GM23248 (cell line): Measurements from ENCODE around the gene LMAN2. TPM values are rescaled to one million over a fixed set of nuclear protein-coding genes. Genes with fewer than 3 reads are reported as not detected.

Experiments used
- DNase-seq: peaks from one replicate; pipeline ENCODE4 v3.0.0-alpha.2; 2015
- H2AFZ ChIP-seq: fragments of 200-600 bp; sonication (generic); 2 replicates; pipeline ENCODE4 v1.6.1; 2016; ENCODE audit warnings: antibody characterized with exemption
- H3F3A ChIP-seq: fragments of 200-600 bp; sonication (generic); 2 replicates; pipeline ENCODE4 v1.6.1; 2016; ENCODE audit warnings: mild to moderate bottlenecking, antibody characterized with exemption, mixed run types; ENCODE audit not compliant: insufficient read depth
- H3K27ac ChIP-seq: fragments of 200-600 bp; sonication (generic); 2 replicates; pipeline ENCODE4 v1.5.1; 2016; ENCODE audit warnings: mild to moderate bottlenecking
- H3K27me3 ChIP-seq: fragments of 200-600 bp; sonication (generic); replicated peaks from 2 replicates; pipeline ENCODE4 v1.6.1; 2016; ENCODE audit warnings: mild to moderate bottlenecking; ENCODE audit not compliant: insufficient read depth
- H3K36me3 ChIP-seq: fragments of 200-600 bp; sonication (generic); 2 replicates; pipeline ENCODE4 v1.6.1; 2016; ENCODE audit warnings: low read depth, mild to moderate bottlenecking
- H3K4me1 ChIP-seq: fragments of 200-600 bp; sonication (generic); 2 replicates; pipeline ENCODE4 v1.6.1; 2016; ENCODE audit warnings: mild to moderate bottlenecking; ENCODE audit not compliant: insufficient read depth
- H3K4me2 ChIP-seq: fragments of 200-600 bp; sonication (generic); one replicate; pipeline ENCODE4 v1.6.1; 2016; ENCODE audit warnings: mild to moderate bottlenecking; ENCODE audit not compliant: unreplicated experiment
- H3K4me3 ChIP-seq: fragments of 200-600 bp; sonication (generic); 2 replicates; pipeline ENCODE4 v1.5.1; 2016; ENCODE audit warnings: mild to moderate bottlenecking
- H3K79me2 ChIP-seq: fragments of 200-600 bp; sonication (generic); 2 replicates; pipeline ENCODE4 v1.6.1; 2016; ENCODE audit warnings: mild to moderate bottlenecking; ENCODE audit not compliant: insufficient read depth
- H3K9ac ChIP-seq: fragments of 200-600 bp; sonication (generic); 2 replicates; pipeline ENCODE4 v1.6.1; 2016; ENCODE audit warnings: mild to moderate bottlenecking
- H3K9me2 ChIP-seq: fragments of 200-600 bp; sonication (generic); 2 replicates; pipeline ENCODE4 v1.6.1; 2016; ENCODE audit warnings: mixed run types, mild to moderate bottlenecking, moderate library complexity; ENCODE audit not compliant: insufficient read depth
- H3K9me3 ChIP-seq: fragments of 200-600 bp; sonication (generic); one replicate; pipeline ENCODE4 v1.6.1; 2017; ENCODE audit warnings: low read depth
- H4K20me1 ChIP-seq: fragments of 200-600 bp; sonication (generic); 2 replicates; pipeline ENCODE4 v1.6.0; 2016; ENCODE audit not compliant: insufficient read depth
- EZH2 ChIP-seq: fragments of 200-600 bp; sonication (generic); IDR thresholded peaks from 2 replicates; pipeline ENCODE4 v1.6.1; 2018; ENCODE audit warnings: antibody characterized with exemption, mild to moderate bottlenecking; ENCODE audit not compliant: insufficient read depth, poor library complexity, severe bottlenecking
- EZH2phosphoT487 ChIP-seq: fragments of 200-600 bp; sonication (generic); IDR thresholded peaks from 2 replicates; pipeline ENCODE4 v1.6.1; 2018; ENCODE audit warnings: antibody characterized with exemption, moderate library complexity, mild to moderate bottlenecking, low read depth; ENCODE audit not compliant: insufficient read depth
- WGBS, 2 experiments: methylation state at CpG; one replicate each; pipeline ENCODE4 v1.1.6; 2015 to 2017; ENCODE audit warnings: low lambda C conversion rate in 2 of 2, low coverage in 1 of 2; ENCODE audit errors: missing lambda C conversion rate in 2 of 2; 5-methylcytosine and 5-hydroxymethylcytosine counted together
- in situ Hi-C: fragments of 300-500 bp; cut with MboI; formaldehyde crosslinking; loops from 2 replicates; pipeline ENCODE4 v1.15.0; 2020
- polyA plus RNA-seq: library from polyadenylated mRNA; unstranded; fragments of >200 nt; fragmentation: Nextera tagmentation; extraction: Ambion mirVana; gene quantifications from 2 replicates; pipeline ENCODE4 v1.2.1, GENCODE V29; 2016
- total RNA-seq: library from RNA; depleted of rRNA; stranded (reverse); fragments of >200 nt; shearing (Covaris generic); gene quantifications from 2 replicates; pipeline ENCODE4 v1.2.3, GENCODE V29; 2014

The LMAN2 gene
- total and polyA plus RNA-seq, 2 experiments from 2014 or later = 303 to 313 TPM

DNA sequence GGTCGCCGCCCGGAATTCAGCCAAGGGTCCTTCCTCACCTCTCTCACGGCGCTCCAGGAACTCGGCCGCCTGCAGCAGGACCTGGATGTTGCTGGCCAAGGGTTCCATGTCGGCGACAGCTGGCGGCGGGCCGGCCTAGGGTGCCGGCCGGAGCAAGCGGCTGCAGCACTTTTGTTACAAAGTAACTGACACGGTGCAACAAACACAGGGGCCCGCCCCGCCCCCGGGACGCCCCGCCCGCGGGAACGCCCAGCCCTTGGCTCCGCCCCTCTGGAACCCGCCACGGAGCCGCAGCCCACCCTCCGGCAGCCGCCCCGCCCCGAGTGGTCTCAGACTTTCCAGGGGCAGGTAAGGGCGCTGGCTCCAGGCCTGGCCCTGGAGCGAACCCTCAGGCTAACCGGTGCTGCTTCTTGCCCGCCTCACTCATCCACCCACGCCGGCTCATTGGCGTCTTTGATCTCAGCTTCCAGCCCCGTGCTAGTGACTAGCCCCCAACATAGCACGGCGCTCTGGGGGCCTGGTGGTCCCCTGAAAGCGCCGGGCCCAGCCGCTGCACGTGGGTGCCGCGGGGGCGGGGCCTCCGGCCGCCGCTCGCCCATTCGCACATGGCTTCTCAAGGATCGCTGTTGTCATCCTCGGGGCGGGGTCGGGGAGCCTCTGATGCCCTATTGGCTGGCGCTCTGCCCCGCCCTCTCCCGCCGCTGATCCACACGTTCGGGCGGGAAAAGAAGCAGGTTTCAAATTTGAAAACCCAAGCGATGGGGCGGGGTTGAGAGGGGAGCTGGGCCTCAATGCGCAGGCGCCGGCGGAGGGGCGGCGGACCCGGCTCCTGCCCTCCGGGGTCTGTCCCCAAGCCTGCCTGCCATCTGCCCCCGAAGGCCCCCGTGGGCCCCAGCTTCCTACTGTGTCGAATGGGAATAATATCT lies 39.5 kb downstream of the LMAN2 start, which contains the start of gene MXD3:
TSS of gene MXD3 (minus strand) at position 176 of the 926 bp plus-strand sequence. CDS start at position 108, 68 bp downstream.
- no peaks in the 10 kb centered on the region for H3K36me3 ChIP-seq
- H3K27me3 ChIP-seq = no peaks in the 10 kb centered on the region
- peak within 1 kb of the TSS; percentile 98 for H3K4me2 ChIP-seq
- peaks cover 3% of the 10 kb centered on the region; the same call in 1 of the 2 replicates for H3K4me1 ChIP-seq
- peak; percentile 99 for DNase-seq
- TF ChIP-seq EZH2phosphoT487 = no peak
- no peak for TF ChIP-seq EZH2
- H3K9ac ChIP-seq = peak within 1 kb of the TSS; percentile 79
- WGBS, 2 experiments = 1 to 2% methylated on average over 65 to 78 of the region's 78 CpGs
- H4K20me1 ChIP-seq = no peaks in the 10 kb centered on the region
- H3K9me3 ChIP-seq = no peaks in the 10 kb centered on the region
- peak within 1 kb of the TSS; percentile 86 for H2AFZ ChIP-seq
- in situ Hi-C loops = no loop called here
- peak within 1 kb of the TSS; percentile 58 for H3K27ac ChIP-seq
- no peaks in the 10 kb centered on the region for H3K9me2 ChIP-seq
- peaks cover 24% of the 10 kb centered on the region for H3K79me2 ChIP-seq
- H3F3A ChIP-seq = no peaks in the 10 kb centered on the region; the same call in 1 of the 2 replicates
- peak within 1 kb of the TSS; percentile 79 for H3K4me3 ChIP-seq

DNA sequence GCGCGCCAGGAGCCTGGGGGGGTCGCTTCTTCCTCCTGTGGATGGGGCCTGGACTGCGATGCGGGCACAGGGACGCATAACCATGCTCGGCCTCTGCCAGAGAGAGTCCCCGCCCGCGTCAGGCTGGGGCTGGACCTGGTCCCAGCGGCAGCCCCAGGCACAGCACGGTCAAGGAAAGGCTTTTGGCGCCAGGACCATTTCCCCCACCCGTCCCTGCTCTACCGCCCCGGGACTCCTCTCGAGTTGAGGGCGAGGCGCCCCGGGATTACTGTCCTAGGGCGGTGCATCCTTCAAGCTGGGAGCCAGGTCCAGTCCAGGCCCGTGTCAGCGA lies 40.1 kb downstream of the LMAN2 start:
- Histone ChIP-seq H3K9me2 (no peaks in the 10 kb centered on the region), H3K9ac (peak overlapping the region; percentile 79), H2AFZ (peak overlapping the region; percentile 86), H3K9me3 (no peaks in the 10 kb centered on the region), H3K79me2 (peaks cover 30% of the 10 kb centered on the region), H4K20me1 (no peaks in the 10 kb centered on the region), H3K27me3 (no peaks in the 10 kb centered on the region), H3K36me3 (no peaks in the 10 kb centered on the region), H3K4me3 (peak overlapping the region; percentile 79), H3K4me1 (peaks cover 3% of the 10 kb centered on the region; the same call in 1 of the 2 replicates), H3F3A (no peaks in the 10 kb centered on the region; the same call in 1 of the 2 replicates), H3K27ac (no peak overlapping the region), H3K4me2 (peak overlapping the region; percentile 98)
- in situ Hi-C loops = no loop called here
- TF ChIP-seq EZH2phosphoT487 (no peak), EZH2 (no peak)
- WGBS, 2 experiments = 4 to 10% methylated on average over 18 of the region's 23 CpGs
- DNase-seq = peak; percentile 59

DNA sequence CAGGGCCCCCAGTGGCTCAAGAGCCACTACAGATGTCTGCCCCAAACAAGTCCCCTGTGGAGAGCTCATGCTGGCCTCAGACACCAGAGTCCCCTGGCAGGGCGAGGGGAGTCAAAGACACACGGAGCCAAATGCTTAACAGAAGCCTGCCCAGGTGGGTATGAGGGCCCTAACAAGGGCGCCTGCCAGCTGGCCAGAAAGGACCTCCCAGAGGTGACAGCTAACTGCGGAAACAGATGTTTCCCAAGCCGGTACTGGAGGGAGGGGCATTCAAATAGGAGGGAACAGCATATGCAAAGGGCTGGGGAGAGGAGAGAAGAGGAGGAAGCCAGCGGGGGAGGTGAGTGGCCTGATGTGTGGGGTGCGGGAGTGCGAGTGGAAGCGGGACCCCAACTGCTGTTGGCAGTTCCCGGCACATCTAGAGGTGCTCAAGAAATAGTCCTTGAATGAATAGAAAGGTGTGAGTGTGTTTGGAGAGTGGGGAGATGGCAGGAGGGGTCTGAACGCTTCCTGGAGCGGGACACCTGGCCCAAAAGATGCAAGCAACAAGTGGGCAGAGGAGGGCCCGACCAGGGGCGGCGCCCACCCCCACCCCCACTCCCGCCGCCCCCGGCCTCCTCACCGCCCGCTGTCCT lies 40.6 kb downstream of the LMAN2 start:
- peak; percentile 16 for DNase-seq
- Histone ChIP-seq H3K4me1 (peaks cover 3% of the 10 kb centered on the region; the same call in 1 of the 2 replicates), H3K4me3 (peak overlapping the region; percentile 79), H3K79me2 (peaks cover 35% of the 10 kb centered on the region), H3K9ac (peak overlapping the region; percentile 79), H3K27ac (no peak overlapping the region), H3K27me3 (no peaks in the 10 kb centered on the region), H2AFZ (no peak overlapping the region), H3K9me3 (no peaks in the 10 kb centered on the region), H3K4me2 (peak overlapping the region; percentile 98), H3K36me3 (no peaks in the 10 kb centered on the region; the same call in 1 of the 2 replicates), H3K9me2 (no peaks in the 10 kb centered on the region), H3F3A (peaks cover under 1% of the 10 kb centered on the region; the same call in 1 of the 2 replicates), H4K20me1 (no peaks in the 10 kb centered on the region)
- in situ Hi-C loops = no loop called here
- 41 to 50% methylated on average over 11 to 16 of the region's 20 CpGs for WGBS, 2 experiments
- no peak for TF ChIP-seq EZH2phosphoT487
- TF ChIP-seq EZH2 = no peak

DNA sequence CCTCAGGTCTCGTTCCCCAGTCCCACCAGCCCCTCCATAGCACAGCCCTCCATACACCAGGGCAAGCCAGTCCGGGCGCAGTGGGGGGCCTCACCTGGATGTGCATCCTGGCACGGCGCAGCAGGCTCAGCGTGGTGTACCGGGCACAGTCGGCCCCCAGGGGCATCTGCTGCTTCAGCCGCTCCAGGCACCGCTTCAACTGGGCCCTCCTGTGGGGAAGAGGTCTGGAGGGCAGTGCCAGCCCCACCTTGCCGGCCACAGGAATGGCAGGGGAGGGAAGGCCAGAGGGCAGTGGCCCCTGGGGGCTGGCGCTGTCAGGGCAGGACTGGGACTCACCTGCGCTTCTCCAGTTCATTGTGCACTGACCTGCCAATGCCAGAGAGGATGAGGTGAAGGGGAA lies 41.1 kb downstream of the LMAN2 start:
- Histone ChIP-seq H4K20me1 (no peaks in the 10 kb centered on the region), H3K4me3 (peak overlapping the region; percentile 79), H3K4me2 (peak overlapping the region; percentile 65), H3K9ac (no peak overlapping the region), H3K9me2 (no peaks in the 10 kb centered on the region), H3K4me1 (peaks cover 8% of the 10 kb centered on the region; the same call in 1 of the 2 replicates), H3K79me2 (peaks cover 41% of the 10 kb centered on the region), H3K27me3 (no peaks in the 10 kb centered on the region), H3K27ac (no peak overlapping the region), H2AFZ (no peak overlapping the region), H3K36me3 (no peaks in the 10 kb centered on the region; the same call in 1 of the 2 replicates), H3F3A (peaks cover 4% of the 10 kb centered on the region), H3K9me3 (no peaks in the 10 kb centered on the region)
- DNase-seq = no peak
- in situ Hi-C loops = no loop called here
- 87% methylated on average over 10 to 12 of the region's 13 CpGs for WGBS, 2 experiments
- no peak for TF ChIP-seq EZH2phosphoT487
- TF ChIP-seq EZH2 = no peak
